Nephron (organoid): ENCODE results near the gene S100A1.

ENCODE experiments used
- H3K27ac Mint-ChIP-seq, 3 experiments: 2 replicates each; pipeline ENCODE4 v1.8.0; 2020; ENCODE audit warnings: mixed read lengths in 3 of 3, mild to moderate bottlenecking in 2 of 3, moderate library complexity in 1 of 3
- H3K27me3 Mint-ChIP-seq: 2 replicates; pipeline ENCODE4 v1.8.0; 2021; ENCODE audit warnings: low read depth, mild to moderate bottlenecking, moderate library complexity, mixed read lengths
- H3K36me3 Mint-ChIP-seq: 2 replicates; pipeline ENCODE4 v1.8.0; 2020; ENCODE audit warnings: low read depth, mixed read lengths
- H3K4me1 Mint-ChIP-seq: 2 replicates; pipeline ENCODE4 v1.8.0; 2020; ENCODE audit warnings: mixed read lengths
- H3K4me3 Mint-ChIP-seq, 3 experiments: 2 replicates each; pipeline ENCODE4 v1.8.0; 2020; ENCODE audit warnings: mild to moderate bottlenecking in 3 of 3, mixed read lengths in 3 of 3, moderate library complexity in 2 of 3
- H3K9me3 Mint-ChIP-seq: 2 replicates; pipeline ENCODE4 v1.8.0; 2020; ENCODE audit warnings: mixed read lengths
- CTCF ChIP-seq, 3 experiments: fragments of 200-600 bp; sonication (generic); IDR thresholded peaks; one replicate each; pipeline ENCODE4 v1.5.0; 2021; ENCODE audit warnings: antibody characterized with exemption in 3 of 3; ENCODE audit not compliant: unreplicated experiment in 3 of 3

The S100A1 gene

GRCh38 chr1:153628638-153629342 is 556 bp downstream of the S100A1 start:
- H3K4me1 Mint-ChIP-seq: peaks cover 68% of the 10 kb centered on the region
- H3K9me3 Mint-ChIP-seq: no peaks in the 10 kb centered on the region
- peaks cover 15% of the 10 kb centered on the region for H3K36me3 Mint-ChIP-seq
- H3K27me3 Mint-ChIP-seq: no peaks in the 10 kb centered on the region
- TF ChIP-seq CTCF (IDR thresholded peaks at IDR 0.05; ENCODE audit: unreplicated experiment in 3 of 3): no peak
- peak overlapping the region in 1 of 3 experiments; percentile 45 for H3K4me3 Mint-ChIP-seq
- peak overlapping the region; percentile 66 to 99 (median 87) for H3K27ac Mint-ChIP-seq

GRCh38 chr1:153629343-153629665 is 1.1 kb downstream of the S100A1 start:
- no peaks in the 10 kb centered on the region for H3K27me3 Mint-ChIP-seq
- H3K4me3 Mint-ChIP-seq: peak overlapping the region in 2 of 3 experiments; percentile 45 to 54
- H3K9me3 Mint-ChIP-seq: no peaks in the 10 kb centered on the region
- H3K4me1 Mint-ChIP-seq: peaks cover 68% of the 10 kb centered on the region
- peak overlapping the region; percentile 66 to 99 (median 87) for H3K27ac Mint-ChIP-seq
- peaks cover 14% of the 10 kb centered on the region for H3K36me3 Mint-ChIP-seq
- TF ChIP-seq CTCF (IDR thresholded peaks at IDR 0.05; ENCODE audit: unreplicated experiment in 3 of 3): no peak

- H3K4me1 Mint-ChIP-seq: peaks cover 71% of the 10 kb centered on the region
- H3K36me3 Mint-ChIP-seq: peaks cover 15% of the 10 kb centered on the region
- peak overlapping the region; percentile 66 to 99 (median 87) for H3K27ac Mint-ChIP-seq
- no peaks in the 10 kb centered on the region for H3K27me3 Mint-ChIP-seq
- no peak overlapping the region for H3K4me3 Mint-ChIP-seq
- no peak for TF ChIP-seq CTCF (IDR thresholded peaks at IDR 0.05; ENCODE audit: unreplicated experiment in 3 of 3)
- H3K9me3 Mint-ChIP-seq: no peaks in the 10 kb centered on the region
Observed at GRCh38 chr1:153629971-153630370, 1.7 kb downstream of the S100A1 start.

GRCh38 chr1:153630384-153630783 is 2.1 kb downstream of the S100A1 start:
- H3K27ac Mint-ChIP-seq: peak overlapping the region; percentile 14 to 99 (median 87)
- no peaks in the 10 kb centered on the region for H3K27me3 Mint-ChIP-seq
- H3K9me3 Mint-ChIP-seq: no peaks in the 10 kb centered on the region
- H3K4me3 Mint-ChIP-seq: no peak overlapping the region
- peaks cover 70% of the 10 kb centered on the region for H3K4me1 Mint-ChIP-seq
- TF ChIP-seq CTCF (IDR thresholded peaks at IDR 0.05; ENCODE audit: unreplicated experiment in 3 of 3): no peak
- peaks cover 16% of the 10 kb centered on the region for H3K36me3 Mint-ChIP-seq

- peak overlapping the region; percentile 34 to 99 (median 74) for H3K27ac Mint-ChIP-seq
- H3K9me3 Mint-ChIP-seq: no peaks in the 10 kb centered on the region
- peaks cover 21% of the 10 kb centered on the region for H3K36me3 Mint-ChIP-seq
- H3K4me3 Mint-ChIP-seq: peak overlapping the region in 1 of 3 experiments; percentile 66
- TF ChIP-seq CTCF (IDR thresholded peaks at IDR 0.05; ENCODE audit: unreplicated experiment in 3 of 3): no peak
- peaks cover 66% of the 10 kb centered on the region for H3K4me1 Mint-ChIP-seq
- no peaks in the 10 kb centered on the region for H3K27me3 Mint-ChIP-seq
Observed at GRCh38 chr1:153631047-153632022, 3.1 kb downstream of the S100A1 start.
